ENCODE measurements around the gene RRM2. TPM values are rescaled to one million over a fixed set of nuclear protein-coding genes. Genes with fewer than 3 reads are reported as not detected.

Gene RRM2
- 1.9 and 3.2 TPM in 2 replicates for total RNA-seq

GRCh38 chr2:10122500-10123280 lies at the start of gene RRM2:
RRM2 (plus strand) TSS chr2:10122739; CDS start chr2:10122799, 60 bp downstream.

DNA sequence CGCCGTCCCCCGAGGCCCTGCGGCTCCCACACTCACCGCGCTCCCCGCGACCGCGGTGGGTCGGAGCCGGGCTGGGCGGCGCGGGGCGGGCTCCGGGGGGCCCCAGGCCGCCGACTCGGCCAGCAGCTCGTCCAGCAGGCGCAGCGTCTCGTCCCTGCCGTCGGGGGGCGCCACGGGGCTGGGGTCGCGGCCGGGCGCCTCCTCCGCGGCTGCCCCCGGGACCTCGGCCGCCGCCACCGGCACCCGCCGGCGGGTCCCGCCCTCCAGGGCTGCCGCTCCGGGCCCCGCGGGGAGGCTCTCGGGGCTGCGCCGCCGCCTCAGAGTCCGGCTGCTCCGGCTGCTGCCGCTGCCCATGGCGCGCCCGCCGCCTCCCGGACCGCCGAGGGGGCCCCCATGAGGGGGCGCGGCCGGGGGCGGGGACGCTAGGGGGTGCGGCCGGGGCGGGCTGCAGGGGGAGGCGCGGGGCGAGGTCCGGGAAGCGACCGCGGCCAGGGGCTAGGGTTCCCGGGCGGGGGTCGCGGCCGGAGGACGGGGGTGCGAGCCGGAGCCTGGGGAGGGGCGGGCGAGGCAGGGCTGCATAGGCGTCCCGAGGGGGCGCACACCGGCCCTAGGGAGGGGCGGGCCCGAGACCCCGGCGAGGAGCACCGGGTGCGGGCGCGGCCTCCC lies 42.5 kb upstream of the RRM2 start, which contains the start of gene CYS1:
TSS of gene CYS1 (minus strand) at position 542 of the 666 bp plus-strand sequence. CDS start at position 354, 188 bp downstream.

Other genes with a start within 250 kb of the RRM2 start
- 0.16 and 0.52 TPM in 2 replicates for gene GRHL1, start 171.0 kb upstream of the RRM2 start, total RNA-seq
- gene KLF11, start 79.2 kb upstream of the RRM2 start, total RNA-seq: 2.4 and 3.6 TPM in 2 replicates
- 3.2 and 5.0 TPM in 2 replicates for gene CYS1, start 42.3 kb upstream of the RRM2 start, total RNA-seq
- gene HPCAL1, start 180.2 kb downstream of the RRM2 start, total RNA-seq: 14.3 and 17.2 TPM in 2 replicates